ENCODE data around the gene CNDP1.

Gene CNDP1

GRCh38 chr18:74630804-74631203 is 96.5 kb downstream of the CNDP1 start:
- Histone ChIP-seq H3K36me3 (ENCODE audit: control insufficient read depth in 2 of 2, insufficient read depth in 1 of 2, low read length in 2 of 2) (peaks cover 0 to 7% of the 10 kb centered on the region in 2 experiments; a peak in 2 of 3 replicates), H3K4me1 (ENCODE audit: control insufficient read depth, insufficient read depth, low read length) (no peaks in the 10 kb centered on the region), H3K27ac (ENCODE audit: extremely low read depth, low read depth, low read length) (no peak overlapping the region), H3K9me3 (ENCODE audit: control insufficient read depth, insufficient read depth, low read depth, low read length) (no peaks in the 10 kb centered on the region), H3K4me3 (ENCODE audit: low read depth, low read length) (no peak overlapping the region)
- no peak for TF ChIP-seq ZNF830 (tag by site-specific recombination; IDR thresholded peaks at IDR 0.05; ENCODE audit: low read depth)
- no peak for TF ChIP-seq ZNF132 (tag by site-specific recombination; IDR thresholded peaks at IDR 0.05; ENCODE audit: borderline replicate concordance)
- TF ChIP-seq SCRT2 (tag by site-specific recombination; IDR thresholded peaks at IDR 0.05), result no peak
- no peak for TF ChIP-seq ZNF292 (tag by site-specific recombination; IDR thresholded peaks at IDR 0.05; ENCODE audit: borderline replicate concordance, low read depth)
- TF ChIP-seq ZNF148 (tag by site-specific recombination; IDR thresholded peaks at IDR 0.05; ENCODE audit: borderline replicate concordance), result no peak
- TF ChIP-seq ZNF140 (tag by site-specific recombination; IDR thresholded peaks at IDR 0.05), result no peak
- TF ChIP-seq, protein P1, sequence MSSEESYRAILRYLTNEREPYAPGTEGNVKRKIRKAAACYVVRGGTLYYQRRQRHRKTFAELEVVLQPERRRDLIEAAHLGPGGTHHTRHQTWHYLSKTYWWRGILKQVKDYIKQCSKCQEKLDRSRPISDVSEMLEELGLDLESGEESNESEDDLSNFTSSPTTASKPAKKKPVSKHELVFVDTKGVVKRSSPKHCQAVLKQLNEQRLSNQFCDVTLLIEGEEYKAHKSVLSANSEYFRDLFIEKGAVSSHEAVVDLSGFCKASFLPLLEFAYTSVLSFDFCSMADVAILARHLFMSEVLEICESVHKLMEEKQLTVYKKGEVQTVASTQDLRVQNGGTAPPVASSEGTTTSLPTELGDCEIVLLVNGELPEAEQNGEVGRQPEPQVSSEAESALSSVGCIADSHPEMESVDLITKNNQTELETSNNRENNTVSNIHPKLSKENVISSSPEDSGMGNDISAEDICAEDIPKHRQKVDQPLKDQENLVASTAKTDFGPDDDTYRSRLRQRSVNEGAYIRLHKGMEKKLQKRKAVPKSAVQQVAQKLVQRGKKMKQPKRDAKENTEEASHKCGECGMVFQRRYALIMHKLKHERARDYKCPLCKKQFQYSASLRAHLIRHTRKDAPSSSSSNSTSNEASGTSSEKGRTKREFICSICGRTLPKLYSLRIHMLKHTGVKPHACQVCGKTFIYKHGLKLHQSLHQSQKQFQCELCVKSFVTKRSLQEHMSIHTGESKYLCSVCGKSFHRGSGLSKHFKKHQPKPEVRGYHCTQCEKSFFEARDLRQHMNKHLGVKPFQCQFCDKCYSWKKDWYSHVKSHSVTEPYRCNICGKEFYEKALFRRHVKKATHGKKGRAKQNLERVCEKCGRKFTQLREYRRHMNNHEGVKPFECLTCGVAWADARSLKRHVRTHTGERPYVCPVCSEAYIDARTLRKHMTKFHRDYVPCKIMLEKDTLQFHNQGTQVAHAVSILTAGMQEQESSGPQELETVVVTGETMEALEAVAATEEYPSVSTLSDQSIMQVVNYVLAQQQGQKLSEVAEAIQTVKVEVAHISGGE (tag by site-specific recombination; conservative IDR thresholded peaks at IDR 0.05; ENCODE audit: low read depth), result no peak
- TF ChIP-seq, protein P2, sequence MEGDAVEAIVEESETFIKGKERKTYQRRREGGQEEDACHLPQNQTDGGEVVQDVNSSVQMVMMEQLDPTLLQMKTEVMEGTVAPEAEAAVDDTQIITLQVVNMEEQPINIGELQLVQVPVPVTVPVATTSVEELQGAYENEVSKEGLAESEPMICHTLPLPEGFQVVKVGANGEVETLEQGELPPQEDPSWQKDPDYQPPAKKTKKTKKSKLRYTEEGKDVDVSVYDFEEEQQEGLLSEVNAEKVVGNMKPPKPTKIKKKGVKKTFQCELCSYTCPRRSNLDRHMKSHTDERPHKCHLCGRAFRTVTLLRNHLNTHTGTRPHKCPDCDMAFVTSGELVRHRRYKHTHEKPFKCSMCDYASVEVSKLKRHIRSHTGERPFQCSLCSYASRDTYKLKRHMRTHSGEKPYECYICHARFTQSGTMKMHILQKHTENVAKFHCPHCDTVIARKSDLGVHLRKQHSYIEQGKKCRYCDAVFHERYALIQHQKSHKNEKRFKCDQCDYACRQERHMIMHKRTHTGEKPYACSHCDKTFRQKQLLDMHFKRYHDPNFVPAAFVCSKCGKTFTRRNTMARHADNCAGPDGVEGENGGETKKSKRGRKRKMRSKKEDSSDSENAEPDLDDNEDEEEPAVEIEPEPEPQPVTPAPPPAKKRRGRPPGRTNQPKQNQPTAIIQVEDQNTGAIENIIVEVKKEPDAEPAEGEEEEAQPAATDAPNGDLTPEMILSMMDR (tag by site-specific recombination; IDR thresholded peaks at IDR 0.05), result no peak
- CTCF ChIA-PET, result no interaction called here
- POLR2A ChIA-PET, result no interaction called here

- no peaks in the 10 kb centered on the region for H3K9me3 ChIP-seq (ENCODE audit: control insufficient read depth, insufficient read depth, low read depth, low read length)
- H3K4me1 ChIP-seq (ENCODE audit: control insufficient read depth, insufficient read depth, low read length), result no peaks in the 10 kb centered on the region
- CTCF ChIA-PET, result no interaction called here
- H3K27ac ChIP-seq (ENCODE audit: extremely low read depth, low read depth, low read length), result no peak overlapping the region
- POLR2A ChIA-PET, result no interaction called here
- TF ChIP-seq ZNF302 (tag by site-specific recombination; IDR thresholded peaks at IDR 0.05; ENCODE audit: low read depth) (no peak), GLI2 (tag by site-specific recombination; IDR thresholded peaks at IDR 0.05; ENCODE audit: borderline replicate concordance, low read depth) (no peak), ZNF830 (tag by site-specific recombination; IDR thresholded peaks at IDR 0.05; ENCODE audit: low read depth) (no peak)
- no peak overlapping the region for H3K4me3 ChIP-seq (ENCODE audit: low read depth, low read length)
- peaks cover 0 to 7% of the 10 kb centered on the region in 2 experiments; a peak in 2 of 3 replicates for H3K36me3 ChIP-seq (ENCODE audit: control insufficient read depth in 2 of 2, insufficient read depth in 1 of 2, low read length in 2 of 2)
Observed at GRCh38 chr18:74631212-74631611, 96.9 kb downstream of the CNDP1 start.

DNA sequence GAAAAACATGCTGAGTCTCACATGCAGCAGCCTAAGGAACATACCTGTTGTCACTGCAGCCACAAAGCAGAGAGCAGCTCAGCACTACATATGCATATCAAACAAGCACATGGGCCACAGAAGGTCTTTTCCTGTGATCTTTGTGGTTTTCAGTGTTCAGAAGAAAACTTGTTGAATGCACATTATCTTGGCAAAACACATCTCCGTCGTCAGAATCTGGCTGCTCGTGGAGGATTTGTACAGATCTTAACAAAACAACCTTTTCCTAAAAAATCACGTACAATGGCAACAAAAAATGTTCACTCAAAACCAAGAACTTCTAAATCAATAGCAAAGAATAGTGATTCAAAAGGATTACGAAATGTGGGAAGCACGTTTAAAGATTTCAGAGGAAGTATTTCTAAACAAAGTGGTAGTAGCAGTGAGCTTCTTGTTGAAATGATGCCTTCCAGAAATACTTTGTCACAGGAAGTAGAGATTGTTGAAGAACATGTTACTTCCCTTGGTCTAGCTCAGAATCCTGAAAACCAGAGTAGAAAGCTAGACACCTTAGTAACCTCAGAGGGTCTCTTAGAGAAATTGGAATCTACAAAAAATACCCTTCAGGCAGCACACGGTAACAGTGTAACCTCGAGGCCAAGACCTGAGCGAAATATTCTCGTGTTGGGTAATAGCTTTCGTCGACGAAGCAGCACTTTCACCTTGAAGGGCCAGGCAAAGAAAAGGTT is 97.5 kb downstream of the CNDP1 start:
- H3K27ac ChIP-seq (ENCODE audit: extremely low read depth, low read depth, low read length), result no peak overlapping the region
- no peaks in the 10 kb centered on the region for H3K4me1 ChIP-seq (ENCODE audit: control insufficient read depth, insufficient read depth, low read length)
- H3K9me3 ChIP-seq (ENCODE audit: control insufficient read depth, insufficient read depth, low read depth, low read length), result no peaks in the 10 kb centered on the region
- H3K36me3 ChIP-seq (ENCODE audit: control insufficient read depth in 2 of 2, insufficient read depth in 1 of 2, low read length in 2 of 2), result peaks cover 0 to 7% of the 10 kb centered on the region in 2 experiments; a peak in 2 of 3 replicates
- ChIA-PET CTCF (no interaction called here), POLR2A (no interaction called here)
- TF ChIP-seq PBX3 (CRISPR knock-in tag; IDR thresholded peaks at IDR 0.05), result no peak
- H3K4me3 ChIP-seq (ENCODE audit: low read depth, low read length), result no peak overlapping the region

Data from HEK293 (cell line).